ENCODE measurements around the gene IGSF22.

- TF ChIP-seq NFIC (IDR thresholded peaks at IDR 0.05; ENCODE audit: borderline replicate concordance), result no peak
- no peak for TF ChIP-seq CTCF (IDR thresholded peaks at IDR 0.05)
- no peak for TF ChIP-seq TEAD4 (IDR thresholded peaks at IDR 0.05; ENCODE audit: borderline replicate concordance, insufficient read depth)
- no peak for TF ChIP-seq RFX5 (IDR thresholded peaks at IDR 0.05; ENCODE audit: low read length)
- no peak for TF ChIP-seq EZH2phosphoT487 (IDR thresholded peaks at IDR 0.05; ENCODE audit: borderline replicate concordance, low read depth)
- no peak for TF ChIP-seq USF1 (IDR thresholded peaks at IDR 0.05; ENCODE audit: borderline replicate concordance, low read depth)
- TF ChIP-seq ZBTB33 (IDR thresholded peaks at IDR 0.05; ENCODE audit: borderline replicate concordance, low read depth), result no peak
Observed at GRCh38 chr11:18657673-18658072, 68.3 kb downstream of the IGSF22 start.
